ENCODE data around the gene DNAJB5. TPM values are rescaled to one million over a fixed set of nuclear protein-coding genes. Genes with fewer than 3 reads are reported as not detected.

Gene DNAJB5
- total and polyA plus RNA-seq, 9 donors: 5.7 to 23.0 (median 11.8) TPM

DNA sequence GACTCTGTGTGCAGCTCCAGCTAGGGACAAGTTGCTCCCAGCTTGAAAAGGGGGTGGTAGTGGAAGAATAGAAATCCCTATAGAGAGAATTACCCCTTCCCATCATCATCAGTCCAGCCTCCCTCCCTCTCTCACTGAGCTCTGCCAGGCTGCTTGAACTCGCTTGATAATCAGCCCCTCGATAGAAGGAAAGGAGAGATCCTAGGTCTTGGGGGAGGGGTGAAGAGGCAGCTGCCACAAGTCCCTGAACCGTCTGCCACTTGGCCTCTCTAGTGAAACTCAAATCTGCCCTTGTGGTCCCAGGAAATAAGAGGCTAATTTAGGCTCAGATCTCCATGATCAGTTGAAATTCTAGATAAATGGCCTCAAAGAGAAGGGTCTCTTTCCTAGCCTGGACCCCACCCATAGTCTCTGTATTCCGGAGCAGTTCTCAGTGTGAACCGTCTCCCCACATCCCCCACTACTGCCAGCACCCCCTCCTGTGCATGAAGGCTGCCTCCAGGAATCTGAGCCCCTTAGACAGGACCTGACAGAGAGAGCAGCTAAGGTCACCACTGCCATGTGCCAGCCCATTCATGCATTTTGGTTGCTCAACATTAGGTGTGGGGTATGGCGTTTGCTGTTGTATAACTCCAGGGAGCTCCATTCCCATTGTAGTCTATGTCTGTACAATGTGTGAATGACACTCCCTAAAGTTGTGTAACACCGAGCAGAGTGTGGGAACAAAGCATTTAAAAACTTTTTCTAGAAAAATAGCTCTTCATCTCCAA is 5.5 kb downstream of the DNAJB5 start:
- H3K27ac ChIP-seq: peak overlapping the region in 1 of 2 donors; percentile 71
- TF ChIP-seq, protein P1, sequence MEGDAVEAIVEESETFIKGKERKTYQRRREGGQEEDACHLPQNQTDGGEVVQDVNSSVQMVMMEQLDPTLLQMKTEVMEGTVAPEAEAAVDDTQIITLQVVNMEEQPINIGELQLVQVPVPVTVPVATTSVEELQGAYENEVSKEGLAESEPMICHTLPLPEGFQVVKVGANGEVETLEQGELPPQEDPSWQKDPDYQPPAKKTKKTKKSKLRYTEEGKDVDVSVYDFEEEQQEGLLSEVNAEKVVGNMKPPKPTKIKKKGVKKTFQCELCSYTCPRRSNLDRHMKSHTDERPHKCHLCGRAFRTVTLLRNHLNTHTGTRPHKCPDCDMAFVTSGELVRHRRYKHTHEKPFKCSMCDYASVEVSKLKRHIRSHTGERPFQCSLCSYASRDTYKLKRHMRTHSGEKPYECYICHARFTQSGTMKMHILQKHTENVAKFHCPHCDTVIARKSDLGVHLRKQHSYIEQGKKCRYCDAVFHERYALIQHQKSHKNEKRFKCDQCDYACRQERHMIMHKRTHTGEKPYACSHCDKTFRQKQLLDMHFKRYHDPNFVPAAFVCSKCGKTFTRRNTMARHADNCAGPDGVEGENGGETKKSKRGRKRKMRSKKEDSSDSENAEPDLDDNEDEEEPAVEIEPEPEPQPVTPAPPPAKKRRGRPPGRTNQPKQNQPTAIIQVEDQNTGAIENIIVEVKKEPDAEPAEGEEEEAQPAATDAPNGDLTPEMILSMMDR (IDR thresholded peaks at IDR 0.05): no peak
- TF ChIP-seq POLR2A (IDR thresholded peaks at IDR 0.05): no peak
- no peak for TF ChIP-seq EP300 (IDR thresholded peaks at IDR 0.05)
- WGBS, 3 donors: 72 to 74% (median 72%) methylated on average over 7 of the region's 7 CpGs
- H3K9me3 ChIP-seq: no peaks in the 10 kb centered on the region
- no peaks in the 10 kb centered on the region for H3K36me3 ChIP-seq
- intact Hi-C loops (cut with DNase I): loop anchor here in 2 of 4 donors (5.0 to 10.0 kb wide), 3 partner anchors 42 to 80 kb away; partner anchors contain the start of genes VCP (in 2 of the 2) and FANCG (in 1 of the 2)
- DNase-seq: no peak
- peaks cover 16% of the 10 kb centered on the region for H3K4me1 ChIP-seq (ENCODE audit: insufficient read depth)
- no peaks in the 10 kb centered on the region for H3K27me3 ChIP-seq
- no peak overlapping the region for H3K4me3 ChIP-seq

DNA sequence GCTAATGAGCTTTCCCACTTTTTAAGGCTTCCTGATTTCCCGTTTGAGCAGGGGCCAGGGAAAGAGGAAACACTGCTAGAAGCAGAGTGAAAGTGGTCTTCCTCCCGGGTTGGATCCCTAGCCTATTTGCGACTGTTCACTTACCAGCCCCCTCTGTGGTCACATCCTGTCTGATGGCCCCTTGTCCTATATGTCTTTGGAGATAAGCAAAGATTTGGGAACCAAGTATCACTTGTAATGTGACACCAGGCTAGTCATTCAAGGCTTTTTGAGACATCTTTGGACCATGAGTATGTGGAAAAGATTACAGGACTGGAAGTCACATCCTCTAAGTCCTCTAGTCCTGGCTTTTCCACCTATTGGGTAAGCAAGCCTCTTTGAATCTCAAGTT is 6.1 kb downstream of the DNAJB5 start:
- 49 to 60% (median 57%) methylated on average over 3 of the region's 3 CpGs for WGBS, 3 donors
- H3K4me1 ChIP-seq (ENCODE audit: insufficient read depth): peaks cover 12% of the 10 kb centered on the region
- no peak for DNase-seq
- no peak overlapping the region for H3K4me3 ChIP-seq
- no peaks in the 10 kb centered on the region for H3K36me3 ChIP-seq
- H3K27ac ChIP-seq: no peak overlapping the region
- H3K27me3 ChIP-seq: no peaks in the 10 kb centered on the region
- TF ChIP-seq, protein P1 (IDR thresholded peaks at IDR 0.05): no peak
- TF ChIP-seq POLR2A (IDR thresholded peaks at IDR 0.05): no peak
- no peak for TF ChIP-seq EP300 (IDR thresholded peaks at IDR 0.05)
- H3K9me3 ChIP-seq: no peaks in the 10 kb centered on the region
- intact Hi-C loops (cut with DNase I): loop anchor here in 2 of 4 donors (5.0 to 10.0 kb wide), 3 partner anchors 42 to 79 kb away; partner anchors contain the start of genes VCP (in 2 of the 2) and FANCG (in 1 of the 2)

DNA sequence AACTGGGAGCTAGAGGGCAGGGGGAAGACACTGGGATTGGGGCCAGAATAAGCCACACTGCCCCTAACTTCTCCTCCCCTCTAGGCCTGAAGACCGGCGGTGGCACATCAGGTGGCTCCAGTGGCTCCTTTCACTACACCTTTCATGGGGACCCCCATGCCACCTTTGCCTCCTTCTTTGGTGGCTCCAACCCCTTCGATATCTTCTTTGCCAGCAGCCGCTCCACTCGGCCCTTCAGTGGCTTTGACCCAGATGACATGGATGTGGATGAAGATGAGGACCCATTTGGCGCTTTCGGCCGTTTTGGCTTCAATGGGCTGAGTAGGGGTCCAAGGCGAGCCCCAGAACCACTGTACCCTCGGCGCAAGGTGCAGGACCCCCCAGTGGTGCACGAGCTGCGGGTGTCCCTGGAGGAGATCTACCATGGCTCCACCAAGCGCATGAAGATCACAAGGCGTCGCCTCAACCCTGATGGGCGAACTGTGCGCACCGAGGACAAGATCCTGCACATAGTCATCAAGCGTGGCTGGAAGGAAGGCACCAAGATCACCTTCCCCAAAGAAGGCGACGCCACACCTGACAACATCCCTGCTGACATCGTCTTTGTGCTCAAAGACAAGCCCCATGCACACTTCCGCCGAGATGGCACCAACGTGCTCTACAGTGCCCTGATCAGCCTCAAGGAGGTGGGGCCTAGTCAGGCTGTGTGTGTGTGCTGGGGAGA is 6.8 kb downstream of the DNAJB5 start:
- Histone ChIP-seq H3K4me1 (ENCODE audit: insufficient read depth) (peaks cover 12% of the 10 kb centered on the region), H3K9me3 (no peaks in the 10 kb centered on the region), H3K4me3 (no peak overlapping the region), H3K27me3 (no peaks in the 10 kb centered on the region), H3K36me3 (no peaks in the 10 kb centered on the region), H3K27ac (no peak overlapping the region)
- 96% methylated on average over 26 of the region's 26 CpGs for WGBS, 3 donors
- TF ChIP-seq, protein P1 (IDR thresholded peaks at IDR 0.05): no peak
- TF ChIP-seq POLR2A (IDR thresholded peaks at IDR 0.05): no peak
- TF ChIP-seq EP300 (IDR thresholded peaks at IDR 0.05): no peak
- DNase-seq: no peak
- intact Hi-C loops (cut with DNase I): loop anchor here in 2 of 4 donors (5.0 to 10.0 kb wide), 3 partner anchors 41 to 78 kb away; partner anchors contain the start of genes VCP (in 2 of the 2) and FANCG (in 1 of the 2)

DNA sequence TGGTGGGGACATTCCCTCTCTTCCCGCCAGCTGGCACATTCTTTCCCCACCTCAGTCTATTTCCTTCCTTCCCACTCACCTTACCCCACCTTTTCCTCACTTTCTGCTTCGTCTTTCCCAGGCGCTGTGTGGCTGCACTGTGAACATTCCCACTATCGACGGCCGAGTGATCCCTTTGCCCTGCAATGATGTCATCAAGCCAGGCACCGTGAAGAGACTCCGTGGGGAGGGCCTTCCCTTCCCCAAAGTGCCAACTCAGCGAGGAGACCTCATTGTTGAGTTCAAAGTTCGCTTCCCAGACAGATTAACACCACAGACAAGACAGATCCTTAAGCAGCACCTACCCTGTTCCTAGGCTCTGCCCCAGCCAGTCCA is 7.3 kb downstream of the DNAJB5 start:
- Histone ChIP-seq H3K27ac (no peak overlapping the region), H3K36me3 (no peaks in the 10 kb centered on the region), H3K9me3 (no peaks in the 10 kb centered on the region), H3K27me3 (no peaks in the 10 kb centered on the region), H3K4me3 (no peak overlapping the region), H3K4me1 (ENCODE audit: insufficient read depth) (peaks cover 12% of the 10 kb centered on the region)
- intact Hi-C loops (cut with DNase I): loop anchor here in 2 of 4 donors (5.0 to 10.0 kb wide), 3 partner anchors 40 to 78 kb away; partner anchors contain the start of genes VCP (in 2 of the 2) and FANCG (in 1 of the 2)
- no peak for TF ChIP-seq EP300 (IDR thresholded peaks at IDR 0.05)
- TF ChIP-seq POLR2A (IDR thresholded peaks at IDR 0.05): no peak
- TF ChIP-seq, protein P1 (IDR thresholded peaks at IDR 0.05): no peak
- DNase-seq: no peak
- 75 to 80% (median 79%) methylated on average over 10 of the region's 10 CpGs for WGBS, 3 donors
